HPDE6-E6E7 (cell line): ENCODE measurements around the gene TMEM165.
"Not testable (repeated sequence)": the region's sequence is repeated elsewhere in the genome, so short reads cannot be mapped to it uniquely, and the experiment has no call there.

Experiments used
- DNase-seq: peaks from one replicate; pipeline ENCODE4 v3.0.0; 2011; ENCODE audit warnings: missing footprints; ENCODE audit errors: extremely low spot score

Gene TMEM165

GRCh38 chr4:55395529-55396307 lies at the start of gene TMEM165:
TSS of gene TMEM165 (plus strand) at chr4:55395957. CDS start at chr4:55396190, 233 bp downstream.
- peak; percentile 90 for DNase-seq

- DNase-seq: peak; percentile 66
These were observed 49.5 kb upstream of the TMEM165 start, which contains the start of gene SRD5A3 for GRCh38 chr4:55345980-55346850. TSS of gene SRD5A3 (plus strand) at chr4:55346242. CDS start at chr4:55346337, 95 bp downstream.

- DNase-seq: no peak
These were observed 48.9 kb upstream of the TMEM165 start for GRCh38 chr4:55346851-55347255.

- DNase-seq: no peak
These were observed 48.0 kb upstream of the TMEM165 start for GRCh38 chr4:55347610-55348228.

- DNase-seq: no peak
These were observed 47.3 kb upstream of the TMEM165 start for GRCh38 chr4:55348466-55348865.

GRCh38 chr4:55350870-55351269 lies 44.9 kb upstream of the TMEM165 start:
- not testable (repeated sequence) for DNase-seq

- no peak for DNase-seq
These were observed 43.9 kb upstream of the TMEM165 start for GRCh38 chr4:55351824-55352223.

GRCh38 chr4:55352726-55353125 lies 43.0 kb upstream of the TMEM165 start:
- no peak for DNase-seq

- not testable (repeated sequence) for DNase-seq
These were observed 42.5 kb upstream of the TMEM165 start for GRCh38 chr4:55353228-55353747.

- no peak for DNase-seq
These were observed 41.1 kb upstream of the TMEM165 start for GRCh38 chr4:55354648-55355047.

- DNase-seq: no peak
These were observed 40.2 kb upstream of the TMEM165 start for GRCh38 chr4:55355555-55355954.

- DNase-seq: no peak
These were observed 38.7 kb upstream of the TMEM165 start for GRCh38 chr4:55356991-55357461.

GRCh38 chr4:55358246-55358645 lies 37.5 kb upstream of the TMEM165 start:
- DNase-seq: no peak

- peak; percentile 76 for DNase-seq
These were observed 37.1 kb upstream of the TMEM165 start for GRCh38 chr4:55358668-55359067.

- no peak for DNase-seq
These were observed 36.3 kb upstream of the TMEM165 start for GRCh38 chr4:55359397-55359916.

- not testable (repeated sequence) for DNase-seq
These were observed 32.8 kb upstream of the TMEM165 start for GRCh38 chr4:55362938-55363337.

GRCh38 chr4:55363691-55364351 lies 31.9 kb upstream of the TMEM165 start:
- DNase-seq: no peak

- no peak for DNase-seq
These were observed 30.9 kb upstream of the TMEM165 start for GRCh38 chr4:55364691-55365344.

- DNase-seq: no peak
These were observed 30.4 kb upstream of the TMEM165 start for GRCh38 chr4:55365345-55365728.

- DNase-seq: no peak
These were observed 29.1 kb upstream of the TMEM165 start for GRCh38 chr4:55366621-55367020.
